ENCODE data around the gene TMEM117. TPM values are rescaled to one million over a fixed set of nuclear protein-coding genes. Genes with fewer than 3 reads are reported as not detected.

Gene TMEM117
- polyA plus RNA-seq, 1 experiment = 4.3 TPM

GRCh38 chr12:44387581-44387980, 551.7 kb downstream of the TMEM117 start:
- DNase-seq (ENCODE audit: low read depth) = no peak
- TF ChIP-seq CTCF (IDR thresholded peaks at IDR 0.05; ENCODE audit: insufficient read depth, low read depth, low read length) = no peak
- CTCF ChIA-PET = no interaction called here
- H3K27me3 ChIP-seq (ENCODE audit: control insufficient read depth, insufficient read depth, low read length) = no peaks in the 10 kb centered on the region
- no peaks in the 10 kb centered on the region for H3K36me3 ChIP-seq (ENCODE audit: control insufficient read depth, insufficient read depth, low read length)
- POLR2A ChIA-PET = no interaction called here
- H3K4me3 ChIP-seq (ENCODE audit: low read depth, low read length) = no peak overlapping the region

DNA sequence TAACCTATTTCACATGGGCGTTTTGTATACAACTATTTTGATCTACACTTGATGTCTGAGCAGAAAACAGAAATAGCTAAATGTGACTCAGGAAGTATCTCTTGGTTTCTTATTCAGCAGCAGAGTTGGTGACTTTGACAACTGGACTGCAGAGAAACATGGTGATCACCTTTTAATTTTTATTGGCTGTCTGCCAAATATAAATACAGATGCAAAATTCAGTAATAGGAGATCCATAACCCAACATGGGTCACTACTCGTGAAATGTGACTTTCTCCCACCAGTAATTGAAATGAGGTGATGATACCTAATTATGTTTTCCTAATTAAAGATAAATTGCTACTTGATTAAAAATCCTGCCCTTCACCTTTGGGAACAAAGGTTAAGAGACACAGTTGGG, 553.2 kb downstream of the TMEM117 start:
- no peak overlapping the region for H3K4me3 ChIP-seq (ENCODE audit: low read depth, low read length)
- TF ChIP-seq CTCF (IDR thresholded peaks at IDR 0.05; ENCODE audit: insufficient read depth, low read depth, low read length) = no peak
- CTCF ChIA-PET = interaction anchor here (0.6 to 1.1 kb wide), 2 partner anchors 9 to 106 kb away, joined by 3 read pairs; no protein-coding TSS in a partner anchor
- POLR2A ChIA-PET = no interaction called here
- no peak for DNase-seq (ENCODE audit: low read depth)
- H3K36me3 ChIP-seq (ENCODE audit: control insufficient read depth, insufficient read depth, low read length) = no peaks in the 10 kb centered on the region
- H3K27me3 ChIP-seq (ENCODE audit: control insufficient read depth, insufficient read depth, low read length) = no peaks in the 10 kb centered on the region

- DNase-seq (ENCODE audit: low read depth) = no peak
- CTCF ChIA-PET = interaction anchor here (1.2 kb wide), 1 partner anchor 15 kb away, joined by 3 read pairs; no protein-coding TSS in a partner anchor
- H3K27me3 ChIP-seq (ENCODE audit: control insufficient read depth, insufficient read depth, low read length) = no peaks in the 10 kb centered on the region
- no peak for TF ChIP-seq CTCF (IDR thresholded peaks at IDR 0.05; ENCODE audit: insufficient read depth, low read depth, low read length)
- POLR2A ChIA-PET = no interaction called here
- no peaks in the 10 kb centered on the region for H3K36me3 ChIP-seq (ENCODE audit: control insufficient read depth, insufficient read depth, low read length)
- no peak overlapping the region for H3K4me3 ChIP-seq (ENCODE audit: low read depth, low read length)
Measured at GRCh38 chr12:44389896-44390295, 554.0 kb downstream of the TMEM117 start.

DNA sequence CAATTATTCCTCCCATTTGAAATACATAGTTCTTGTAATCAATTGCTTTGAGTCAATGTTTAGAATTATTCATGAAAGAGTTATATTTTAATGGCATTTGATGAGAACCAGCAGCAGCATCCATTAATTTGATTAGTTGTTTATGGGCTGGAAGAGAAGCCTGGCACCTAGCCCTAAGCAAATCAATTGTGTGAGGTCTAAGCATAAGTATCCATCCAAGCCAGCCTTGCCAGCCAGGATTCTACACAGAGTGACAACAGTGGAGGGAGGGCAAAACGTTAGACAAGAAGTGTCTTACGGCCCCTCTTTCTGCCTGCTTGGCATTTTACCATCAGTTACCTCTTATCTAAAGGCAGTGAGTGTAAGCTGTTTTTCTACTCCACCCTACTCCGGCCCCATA, 561.8 kb downstream of the TMEM117 start:
- no peaks in the 10 kb centered on the region for H3K27me3 ChIP-seq (ENCODE audit: control insufficient read depth, insufficient read depth, low read length)
- H3K4me3 ChIP-seq (ENCODE audit: low read depth, low read length) = no peak overlapping the region
- TF ChIP-seq CTCF (IDR thresholded peaks at IDR 0.05; ENCODE audit: insufficient read depth, low read depth, low read length) = no peak
- CTCF ChIA-PET = no interaction called here
- H3K36me3 ChIP-seq (ENCODE audit: control insufficient read depth, insufficient read depth, low read length) = no peaks in the 10 kb centered on the region
- POLR2A ChIA-PET = no interaction called here
- DNase-seq (ENCODE audit: low read depth) = no peak

GRCh38 chr12:44403185-44403584, 567.3 kb downstream of the TMEM117 start:
- POLR2A ChIA-PET = no interaction called here
- no peak overlapping the region for H3K4me3 ChIP-seq (ENCODE audit: low read depth, low read length)
- no peaks in the 10 kb centered on the region for H3K36me3 ChIP-seq (ENCODE audit: control insufficient read depth, insufficient read depth, low read length)
- CTCF ChIA-PET = no interaction called here
- DNase-seq (ENCODE audit: low read depth) = no peak
- no peaks in the 10 kb centered on the region for H3K27me3 ChIP-seq (ENCODE audit: control insufficient read depth, insufficient read depth, low read length)
- no peak for TF ChIP-seq CTCF (IDR thresholded peaks at IDR 0.05; ENCODE audit: insufficient read depth, low read depth, low read length)
